ENCODE data around the gene ARHGAP18.

The ARHGAP18 gene

DNA sequence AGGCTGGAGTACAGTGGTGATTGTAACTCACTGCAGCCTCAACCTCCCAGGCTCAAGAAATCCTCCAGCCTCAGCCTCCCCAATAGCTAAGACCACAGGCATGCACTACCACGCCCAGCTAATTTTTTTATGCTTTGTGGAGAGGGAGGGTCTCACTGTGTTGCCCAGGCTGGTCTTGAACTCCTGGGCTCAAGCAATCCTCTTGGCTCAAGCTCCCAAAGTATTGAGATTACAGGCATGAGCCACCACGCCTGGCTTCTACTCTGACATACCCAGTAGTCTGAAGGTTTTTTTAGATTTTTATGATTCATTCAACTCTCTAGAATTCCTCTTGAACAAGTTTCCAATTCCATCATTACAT lies 1.3 kb upstream of the ARHGAP18 start:
- in situ Hi-C loops (cut with MboI; ENCODE audit: low pct_unique_long_range_greater_than_20kb, low sequenced_read_pairs, unreplicated experiment) = no loop called here
- no peak for DNase-seq (ENCODE audit: low spot score)
- TF ChIP-seq, protein P1, sequence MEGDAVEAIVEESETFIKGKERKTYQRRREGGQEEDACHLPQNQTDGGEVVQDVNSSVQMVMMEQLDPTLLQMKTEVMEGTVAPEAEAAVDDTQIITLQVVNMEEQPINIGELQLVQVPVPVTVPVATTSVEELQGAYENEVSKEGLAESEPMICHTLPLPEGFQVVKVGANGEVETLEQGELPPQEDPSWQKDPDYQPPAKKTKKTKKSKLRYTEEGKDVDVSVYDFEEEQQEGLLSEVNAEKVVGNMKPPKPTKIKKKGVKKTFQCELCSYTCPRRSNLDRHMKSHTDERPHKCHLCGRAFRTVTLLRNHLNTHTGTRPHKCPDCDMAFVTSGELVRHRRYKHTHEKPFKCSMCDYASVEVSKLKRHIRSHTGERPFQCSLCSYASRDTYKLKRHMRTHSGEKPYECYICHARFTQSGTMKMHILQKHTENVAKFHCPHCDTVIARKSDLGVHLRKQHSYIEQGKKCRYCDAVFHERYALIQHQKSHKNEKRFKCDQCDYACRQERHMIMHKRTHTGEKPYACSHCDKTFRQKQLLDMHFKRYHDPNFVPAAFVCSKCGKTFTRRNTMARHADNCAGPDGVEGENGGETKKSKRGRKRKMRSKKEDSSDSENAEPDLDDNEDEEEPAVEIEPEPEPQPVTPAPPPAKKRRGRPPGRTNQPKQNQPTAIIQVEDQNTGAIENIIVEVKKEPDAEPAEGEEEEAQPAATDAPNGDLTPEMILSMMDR (IDR thresholded peaks at IDR 0.05; ENCODE audit: extremely low read depth, insufficient read depth, missing control alignments) = no peak

DNA sequence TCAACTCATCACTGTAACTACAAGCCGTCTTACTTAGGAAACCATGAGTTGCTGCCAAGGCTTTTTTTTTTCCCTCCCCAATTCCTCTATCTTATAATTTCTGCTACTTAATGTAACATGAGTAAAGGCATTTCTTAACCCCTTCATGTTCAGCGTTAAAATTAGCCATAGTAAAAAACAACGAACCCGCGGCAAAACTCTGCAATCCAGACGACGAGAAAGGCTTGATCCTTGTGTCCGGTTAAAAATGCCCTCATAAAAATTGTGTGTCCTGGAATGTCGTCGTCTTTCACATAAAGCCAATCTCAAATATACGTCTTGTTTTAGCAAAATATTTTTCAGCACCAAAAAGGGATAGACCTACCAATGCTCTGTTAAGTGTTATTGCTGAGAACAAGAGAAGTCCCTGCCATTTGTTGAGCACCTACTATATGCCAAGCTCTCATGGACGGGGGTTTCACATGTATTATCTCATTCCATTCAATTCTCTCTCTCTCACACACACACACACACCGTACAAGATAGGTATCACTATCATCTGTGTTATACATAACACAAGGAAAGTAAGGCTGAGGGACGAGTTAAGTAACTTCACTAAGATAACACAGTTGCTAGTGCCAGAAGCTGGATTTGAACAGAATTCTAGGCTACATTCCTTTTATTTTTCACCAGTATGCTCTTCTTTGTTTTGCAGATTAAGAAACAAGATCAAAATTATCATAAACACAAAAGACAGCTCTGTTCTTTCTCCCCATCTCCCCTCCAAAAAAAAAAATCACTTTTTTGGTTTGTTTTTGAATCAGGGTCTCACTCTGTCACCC lies 683 bp upstream of the ARHGAP18 start:
- DNase-seq (ENCODE audit: low spot score) = no peak

DNA sequence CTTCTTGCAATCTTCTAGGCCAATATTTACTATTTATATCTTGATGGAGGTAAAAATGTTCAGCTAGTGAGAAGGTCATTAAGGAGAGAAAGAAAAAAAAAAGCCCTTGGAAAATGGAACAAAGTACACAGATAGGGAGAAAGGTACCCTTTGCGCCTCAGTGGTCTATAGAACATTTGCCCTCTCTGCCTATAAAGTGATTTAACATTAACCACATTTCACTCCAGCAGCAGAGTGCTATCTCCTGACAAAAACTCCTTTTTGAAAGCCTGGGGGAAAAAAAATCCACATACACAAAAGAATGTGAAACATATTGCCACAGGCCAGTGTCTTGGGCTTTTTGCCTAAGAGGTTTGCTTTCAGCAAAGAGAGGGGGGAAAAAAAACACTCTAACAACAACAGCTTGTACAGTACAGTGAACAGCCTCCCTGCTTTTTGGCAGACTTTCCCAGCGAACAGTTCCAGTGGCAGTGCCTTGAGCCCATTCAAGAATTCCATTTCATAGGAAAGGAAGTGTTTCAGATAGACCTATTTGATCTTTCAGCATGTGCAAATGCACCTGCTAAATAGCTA lies 695 bp downstream of the ARHGAP18 start:
- TF ChIP-seq, protein P1 (IDR thresholded peaks at IDR 0.05; ENCODE audit: extremely low read depth, insufficient read depth, missing control alignments) = no peak
- no peak for DNase-seq (ENCODE audit: low spot score)
- in situ Hi-C loops (cut with MboI; ENCODE audit: low pct_unique_long_range_greater_than_20kb, low sequenced_read_pairs, unreplicated experiment) = no loop called here

More for the DNA sequence above, 683 bp upstream of the ARHGAP18 start:
- TF ChIP-seq, protein P1 (IDR thresholded peaks at IDR 0.05; ENCODE audit: extremely low read depth, insufficient read depth, missing control alignments) = no peak
- in situ Hi-C loops (cut with MboI; ENCODE audit: low pct_unique_long_range_greater_than_20kb, low sequenced_read_pairs, unreplicated experiment) = no loop called here

DNA sequence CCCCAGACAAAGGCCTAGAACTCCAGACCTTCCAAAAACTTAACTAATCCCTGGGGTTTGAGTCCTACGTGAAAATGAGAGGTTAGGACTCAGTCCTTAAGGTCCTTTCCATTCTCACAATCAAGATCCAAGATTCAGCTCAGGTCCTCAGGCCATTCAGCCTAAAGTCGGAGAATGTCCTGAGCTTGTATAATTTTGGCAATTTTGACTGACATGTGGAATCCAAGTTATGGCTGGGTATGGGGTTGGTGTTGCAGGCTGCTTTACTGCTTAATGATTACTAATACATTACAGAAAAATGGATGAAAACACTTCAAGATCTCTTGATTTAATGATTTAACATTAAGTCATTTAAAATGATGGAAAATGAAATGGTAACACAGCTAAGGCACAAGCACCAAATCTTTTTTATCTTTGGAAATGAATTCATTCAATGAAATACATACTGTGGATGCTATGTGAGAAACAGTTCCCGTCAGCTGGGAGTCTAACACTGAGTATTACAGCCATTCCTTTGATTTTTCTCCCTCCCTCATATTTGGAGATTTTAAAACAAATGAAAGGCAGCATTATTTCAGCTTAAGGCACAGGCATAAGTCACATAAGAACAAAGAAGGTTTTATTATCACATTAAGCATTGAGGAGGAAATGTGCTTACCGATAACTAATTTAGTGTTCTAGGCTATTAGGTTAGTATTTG lies 1.3 kb downstream of the ARHGAP18 start:
- no peak for DNase-seq (ENCODE audit: low spot score)
- in situ Hi-C loops (cut with MboI; ENCODE audit: low pct_unique_long_range_greater_than_20kb, low sequenced_read_pairs, unreplicated experiment) = no loop called here
- TF ChIP-seq, protein P1 (IDR thresholded peaks at IDR 0.05; ENCODE audit: extremely low read depth, insufficient read depth, missing control alignments) = no peak

DNA sequence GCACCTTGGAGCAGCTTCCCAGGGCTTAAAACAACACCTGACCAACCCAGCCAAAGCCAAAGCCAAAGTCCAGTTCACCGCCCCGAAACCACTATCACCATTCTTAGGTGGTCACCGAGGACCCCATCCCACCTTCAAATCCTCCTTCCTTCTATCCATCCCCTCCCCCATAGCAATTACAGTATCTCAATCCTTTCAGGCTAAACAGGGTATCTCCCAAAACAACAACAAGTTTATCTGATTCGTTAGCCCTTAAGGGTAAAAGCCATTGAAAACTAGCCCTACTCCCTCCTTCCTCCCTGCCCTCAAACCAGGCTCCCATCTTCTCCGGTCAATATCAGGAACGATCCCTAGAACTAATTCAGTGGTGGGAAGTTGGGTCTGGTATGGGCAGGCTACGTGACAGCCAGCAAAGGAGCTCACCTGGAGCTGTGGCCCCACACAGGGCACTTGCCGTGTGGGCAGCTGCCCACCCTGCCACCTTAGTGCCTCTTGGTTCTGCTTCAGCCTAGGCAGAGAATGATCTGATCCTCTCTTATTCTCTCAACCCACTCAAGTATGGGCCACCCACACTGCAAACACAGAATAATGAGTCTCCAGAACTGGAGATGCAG lies 2.0 kb downstream of the ARHGAP18 start:
- in situ Hi-C loops (cut with MboI; ENCODE audit: low pct_unique_long_range_greater_than_20kb, low sequenced_read_pairs, unreplicated experiment) = no loop called here
- DNase-seq (ENCODE audit: low spot score) = no peak
- TF ChIP-seq, protein P1 (IDR thresholded peaks at IDR 0.05; ENCODE audit: extremely low read depth, insufficient read depth, missing control alignments) = no peak

DNA sequence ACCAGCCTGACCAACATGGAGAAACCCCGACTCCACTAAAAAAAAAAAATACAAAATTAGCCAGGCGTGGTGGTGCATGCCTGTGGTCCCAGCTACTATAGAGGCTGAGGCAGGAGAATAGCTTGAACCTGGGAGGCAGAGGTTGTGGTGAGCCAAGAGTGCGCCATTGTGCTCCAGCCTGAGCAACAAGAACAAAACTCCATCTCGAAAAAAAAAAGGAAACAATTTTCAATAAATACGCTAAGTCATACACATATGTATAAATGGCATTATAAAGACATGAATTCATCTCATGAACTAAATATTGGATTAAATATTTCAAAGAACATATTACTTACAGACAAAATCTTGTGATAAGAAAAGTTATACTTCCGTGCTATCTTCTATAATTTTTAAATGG lies 2.9 kb downstream of the ARHGAP18 start:
- no peak for DNase-seq (ENCODE audit: low spot score)
- TF ChIP-seq, protein P1 (IDR thresholded peaks at IDR 0.05; ENCODE audit: extremely low read depth, insufficient read depth, missing control alignments) = no peak
- in situ Hi-C loops (cut with MboI; ENCODE audit: low pct_unique_long_range_greater_than_20kb, low sequenced_read_pairs, unreplicated experiment) = no loop called here
